Ammon's horn (tissue), 1 donor: ENCODE data around the gene RPLP1.

Experiments used
- DNase-seq: peaks from one replicate; pipeline ENCODE4 v3.0.0-alpha.2; 2016; ENCODE audit warnings: low spot score

RPLP1 gene

DNA sequence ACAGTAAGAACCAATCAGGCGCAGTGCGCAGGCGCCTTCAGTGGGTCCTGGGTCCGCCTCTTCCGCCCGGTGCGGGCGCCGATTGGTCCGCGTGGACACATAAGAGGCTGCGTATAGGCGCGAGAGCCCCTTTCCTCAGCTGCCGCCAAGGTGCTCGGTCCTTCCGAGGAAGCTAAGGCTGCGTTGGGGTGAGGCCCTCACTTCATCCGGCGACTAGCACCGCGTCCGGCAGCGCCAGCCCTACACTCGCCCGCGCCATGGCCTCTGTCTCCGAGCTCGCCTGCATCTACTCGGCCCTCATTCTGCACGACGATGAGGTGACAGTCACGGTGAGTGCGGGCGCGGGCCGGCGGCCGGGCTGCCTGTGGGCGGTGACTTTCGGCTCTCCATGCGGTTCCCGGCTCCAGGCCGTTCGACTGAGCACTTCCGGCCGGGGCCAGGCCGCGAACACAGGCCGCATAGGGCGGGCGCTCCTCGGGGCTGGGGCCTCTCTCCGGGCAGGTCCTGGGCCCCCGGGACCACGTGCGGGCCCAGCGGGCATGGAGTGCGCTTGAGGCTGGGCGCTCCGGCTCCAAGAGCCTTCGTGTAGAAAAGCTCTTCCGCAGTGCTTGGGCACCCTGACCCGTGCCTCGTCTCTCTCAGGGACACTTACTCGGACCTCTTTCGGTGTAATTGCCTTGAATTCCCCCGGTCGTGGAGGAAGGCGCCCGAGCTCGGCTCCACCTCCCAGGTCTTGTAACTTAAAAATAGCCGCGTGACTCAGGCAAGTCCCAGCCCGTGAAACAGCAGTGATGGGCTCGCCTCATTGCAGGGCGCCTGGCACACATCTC is at the start of gene RPLP1:
TSS of gene RPLP1 (plus strand) at position 127 of the 830 bp plus-strand sequence. CDS start at position 258, 131 bp downstream.
- DNase-seq, result peak; percentile 97

DNA sequence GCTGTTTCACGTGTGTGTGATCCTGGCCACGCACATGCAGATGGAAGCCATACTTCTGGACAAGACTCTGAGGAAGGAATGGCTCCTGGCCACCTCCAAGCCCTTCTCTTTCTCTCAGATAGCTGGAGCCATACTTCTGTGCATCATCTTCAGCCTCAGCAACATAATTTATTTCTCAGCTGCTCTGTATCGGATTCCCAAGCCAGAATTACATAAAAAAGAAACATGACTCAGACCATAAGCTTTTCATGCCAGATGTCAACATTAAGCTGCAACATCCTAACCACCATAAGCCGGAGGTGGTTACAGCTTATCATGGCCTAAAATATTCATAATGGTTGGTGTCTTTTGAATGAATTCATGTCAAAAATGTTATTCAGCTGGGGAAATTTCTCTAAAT is 49.0 kb upstream of the RPLP1 start:
- DNase-seq, result no peak

DNA sequence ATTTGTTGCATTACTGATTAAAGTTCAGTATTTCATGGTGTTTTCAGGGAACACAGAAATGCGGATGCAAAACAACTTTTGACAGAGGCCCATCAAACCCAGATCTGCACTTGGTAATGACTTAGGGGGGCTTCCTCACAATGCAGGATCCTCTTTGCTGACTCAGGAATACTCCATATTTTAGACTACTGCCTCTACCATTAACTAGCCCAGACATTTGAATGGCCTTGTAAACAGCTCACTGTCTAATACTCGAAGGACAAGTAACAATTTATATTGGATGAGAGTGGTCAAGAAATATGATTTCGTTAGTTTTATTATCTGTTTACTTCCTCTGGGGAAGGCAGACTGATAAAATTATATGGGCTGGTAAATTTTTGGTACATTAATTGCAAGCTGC is 47.5 kb upstream of the RPLP1 start:
- DNase-seq, result no peak

DNA sequence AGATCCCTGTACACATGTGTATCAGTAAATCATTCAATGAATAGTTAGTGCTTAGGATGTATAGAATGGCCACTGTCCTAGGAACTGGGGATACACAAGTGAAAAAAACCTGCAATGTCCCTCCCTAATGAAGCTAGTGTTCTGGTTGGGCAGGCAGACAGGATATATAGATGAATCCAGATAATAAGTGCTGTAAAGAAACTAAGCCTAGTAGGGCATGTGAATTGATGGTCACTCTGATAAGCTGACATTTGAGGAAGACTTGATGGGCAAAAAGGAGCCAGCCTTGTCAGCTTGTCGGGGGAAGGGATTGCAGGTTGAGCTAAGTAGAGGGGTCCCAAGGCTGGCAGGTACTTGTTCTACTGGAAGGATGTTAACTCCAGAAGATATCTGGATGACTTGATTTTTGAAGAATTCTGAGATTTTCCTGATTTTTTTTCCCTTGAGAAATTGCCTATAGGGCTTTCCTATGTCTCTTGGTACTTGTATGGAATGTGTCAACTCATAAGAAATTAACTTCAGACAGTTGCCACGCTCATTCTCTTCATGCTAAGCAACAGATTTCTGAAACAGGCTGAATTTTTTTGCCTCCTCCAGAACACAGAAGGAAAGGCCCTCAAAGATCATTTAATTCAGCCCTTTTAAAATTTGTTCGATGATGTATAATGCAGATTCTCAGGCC is 44.8 kb upstream of the RPLP1 start:
- no peak for DNase-seq

DNA sequence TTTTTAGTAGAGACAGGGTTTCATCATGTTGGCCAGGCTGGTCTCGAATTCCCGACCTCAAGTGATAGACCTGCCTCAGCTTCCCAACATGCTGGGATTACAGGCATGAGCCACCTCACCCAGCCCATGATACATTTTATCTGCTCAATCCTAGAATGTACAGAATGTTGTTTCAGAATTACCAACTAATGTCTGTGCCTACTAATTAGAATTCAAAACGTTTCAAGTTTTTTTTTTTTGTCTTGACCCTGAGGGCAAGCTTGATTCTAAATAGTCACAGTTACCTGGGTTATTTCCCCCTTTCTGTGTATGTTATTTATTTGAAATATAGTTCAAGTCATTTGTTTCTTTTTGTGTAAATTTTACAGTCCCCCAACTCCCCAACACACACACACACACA is 43.8 kb upstream of the RPLP1 start:
- DNase-seq, result no peak

DNA sequence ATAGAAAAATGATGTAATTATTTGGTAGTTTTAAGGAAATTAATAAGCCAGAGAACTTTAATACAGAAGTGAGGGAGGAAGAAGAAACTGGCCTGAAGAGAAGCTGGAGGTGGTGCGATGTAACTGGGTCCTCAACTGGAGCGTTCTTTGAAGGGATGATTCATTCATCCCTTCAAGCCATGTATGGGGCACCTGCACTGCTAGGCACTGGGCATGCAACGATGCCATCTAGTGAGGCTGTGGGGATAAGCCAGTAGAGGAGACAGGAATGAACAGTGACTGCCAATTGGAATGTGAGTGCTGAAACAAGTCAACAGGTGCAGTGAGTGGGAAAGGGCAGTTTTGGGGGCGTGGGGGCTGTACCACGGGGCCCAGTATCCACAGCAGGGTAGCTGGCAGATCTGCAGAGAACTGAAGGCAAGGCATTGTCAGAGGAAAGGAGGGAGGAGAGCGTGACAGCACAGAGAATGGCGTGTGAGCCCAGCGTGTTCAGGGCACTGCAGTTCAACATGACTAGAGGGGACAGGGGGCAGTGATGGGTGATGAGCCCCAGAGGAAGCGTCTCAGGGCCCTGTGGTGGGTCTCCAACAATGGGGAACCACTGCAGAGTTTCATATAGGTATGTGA is 42.3 kb upstream of the RPLP1 start:
- peak; percentile 54 for DNase-seq

DNA sequence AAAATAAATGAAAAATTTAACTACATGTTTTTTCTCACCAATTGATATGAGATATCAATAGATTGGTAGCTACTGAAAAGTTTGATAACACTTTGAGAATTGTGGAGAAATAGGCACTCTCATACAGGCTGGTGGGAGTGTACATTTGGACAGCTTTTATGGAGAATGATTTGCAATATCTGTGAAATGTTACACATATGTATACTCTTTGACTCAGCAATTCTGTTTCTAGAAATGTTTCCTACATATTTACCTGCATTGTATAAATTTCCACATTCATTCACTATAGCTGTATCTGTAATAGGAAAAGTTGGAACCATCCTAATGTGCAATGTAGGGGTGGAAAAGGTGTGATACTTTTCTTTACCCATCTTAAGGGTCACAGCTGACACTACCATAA is 40.3 kb upstream of the RPLP1 start:
- no peak for DNase-seq

DNA sequence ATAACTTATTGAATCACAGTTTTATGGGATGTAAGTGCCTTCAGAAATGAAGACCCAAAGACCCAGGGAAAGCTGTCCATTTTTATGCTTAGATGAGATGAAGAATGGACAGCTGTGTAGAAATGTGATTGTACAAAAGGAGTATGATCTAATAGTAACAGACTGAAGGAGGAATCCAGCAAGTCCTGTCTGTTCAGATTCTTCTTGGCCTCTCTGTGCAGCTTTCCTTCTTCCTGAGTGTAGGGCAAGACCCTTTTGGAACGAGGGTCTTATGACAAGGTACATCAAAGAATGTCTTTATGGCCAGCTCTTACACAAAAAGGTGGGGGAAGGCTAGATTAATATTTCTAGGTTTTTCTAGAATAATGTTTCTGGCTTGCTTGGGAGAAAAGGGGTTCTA is 39.9 kb upstream of the RPLP1 start:
- no peak for DNase-seq

DNA sequence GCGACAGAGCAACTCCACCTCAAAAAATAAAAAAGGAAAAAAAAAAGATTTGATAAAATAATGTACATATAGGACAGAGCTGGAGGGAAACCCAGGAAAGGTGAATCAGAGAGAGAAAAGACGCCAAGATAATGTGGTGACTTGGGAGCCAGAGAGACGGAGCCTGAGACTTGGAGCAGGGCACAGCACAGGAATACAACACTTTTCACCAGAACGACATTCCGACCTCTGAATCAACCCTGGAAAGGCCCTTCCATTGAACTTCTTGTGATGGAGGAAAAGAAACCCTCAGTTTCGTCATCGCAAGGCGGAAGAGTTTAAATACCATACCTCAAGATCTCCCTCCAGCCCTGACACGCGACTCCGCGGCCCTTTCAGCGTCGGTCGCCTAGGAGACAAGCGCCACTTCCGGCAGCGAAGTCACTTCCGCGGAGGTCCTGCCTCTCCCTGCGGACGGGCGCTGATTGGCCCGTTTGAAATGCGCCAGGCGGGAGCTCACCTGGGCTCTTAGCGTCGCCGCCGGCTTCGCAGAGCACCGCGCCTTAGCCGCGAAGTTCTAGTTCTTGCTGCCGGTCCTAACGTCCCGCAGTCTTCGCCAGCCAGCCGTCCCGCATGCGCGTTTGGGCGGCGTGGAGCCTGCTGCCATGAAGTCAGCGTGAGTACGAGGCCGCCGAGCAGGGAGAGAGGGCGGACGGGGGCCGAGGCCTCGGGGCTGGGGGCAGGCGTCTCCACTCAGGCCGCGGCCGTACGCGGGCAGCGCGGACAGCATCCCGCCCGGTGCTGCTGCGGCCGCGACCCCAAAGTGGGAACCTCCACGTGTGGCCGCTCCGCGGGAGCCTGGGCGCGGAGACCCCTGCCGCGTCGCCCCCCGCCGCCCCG is 38.6 kb upstream of the RPLP1 start, which contains the start of gene KIF23:
TSS of gene KIF23 (plus strand) at position 528 of the 879 bp plus-strand sequence. CDS start at position 645, 117 bp downstream.
- peak; percentile 93 for DNase-seq

DNA sequence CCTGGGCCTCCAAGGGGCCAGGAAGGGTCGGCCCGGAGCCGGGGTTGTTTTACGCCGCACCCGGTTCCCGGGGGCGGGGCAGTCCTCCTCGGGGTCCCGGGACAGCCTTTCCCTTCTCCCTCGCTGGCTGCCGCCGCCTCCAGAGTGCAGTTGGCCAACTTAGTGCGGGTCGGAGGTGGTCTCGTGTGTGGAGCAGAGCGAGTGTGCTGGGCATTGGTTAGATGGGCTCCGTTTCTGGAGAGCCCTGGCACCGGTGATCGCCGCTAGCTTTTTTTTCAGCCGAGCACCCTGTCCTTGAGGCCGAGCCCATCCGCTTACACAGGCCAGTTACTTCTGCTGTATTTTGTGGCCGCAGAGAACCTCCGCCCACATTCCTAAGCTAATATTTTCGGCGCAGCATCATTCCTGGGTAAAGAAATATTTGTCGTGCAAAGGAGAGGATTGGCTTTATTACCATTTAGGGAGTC is 37.9 kb upstream of the RPLP1 start:
- DNase-seq, result no peak

DNA sequence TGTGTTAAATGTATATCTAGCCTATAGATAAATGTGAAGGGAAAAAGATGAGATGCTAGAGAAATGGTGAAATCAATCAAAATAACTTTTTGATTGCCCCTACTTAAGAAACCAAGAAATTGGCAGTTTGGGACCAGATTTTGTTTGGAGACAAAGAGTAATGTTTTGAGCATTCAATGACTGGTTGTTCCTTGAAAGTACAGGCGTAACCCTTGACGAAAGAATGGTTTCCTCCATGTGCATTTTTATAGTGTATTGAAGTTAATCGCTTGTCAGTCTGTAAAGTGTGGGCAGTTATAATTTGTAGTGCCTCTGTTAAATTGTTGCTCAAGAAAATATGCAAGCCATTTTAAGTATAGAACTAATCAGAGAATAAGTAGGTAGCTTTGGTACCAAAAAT is 37.2 kb upstream of the RPLP1 start:
- no peak for DNase-seq

DNA sequence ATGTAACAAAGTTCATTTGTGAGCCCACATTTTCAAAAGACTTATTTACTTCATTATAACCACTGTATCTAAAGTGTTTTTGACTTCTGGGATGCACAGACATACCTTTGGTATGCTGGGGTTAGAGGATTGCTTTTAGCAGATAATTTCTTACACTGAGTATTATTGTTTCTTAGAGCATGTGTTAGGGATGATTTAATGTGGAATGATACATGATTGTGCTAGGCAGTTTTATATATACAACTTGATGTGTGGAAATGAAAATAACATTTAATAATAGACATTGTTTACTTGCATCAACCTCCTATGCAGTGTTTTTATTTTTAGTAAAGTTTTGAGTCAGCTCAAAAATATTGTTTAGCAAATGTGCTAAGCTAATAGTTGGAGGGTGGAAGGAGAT is 35.0 kb upstream of the RPLP1 start:
- DNase-seq, result no peak

DNA sequence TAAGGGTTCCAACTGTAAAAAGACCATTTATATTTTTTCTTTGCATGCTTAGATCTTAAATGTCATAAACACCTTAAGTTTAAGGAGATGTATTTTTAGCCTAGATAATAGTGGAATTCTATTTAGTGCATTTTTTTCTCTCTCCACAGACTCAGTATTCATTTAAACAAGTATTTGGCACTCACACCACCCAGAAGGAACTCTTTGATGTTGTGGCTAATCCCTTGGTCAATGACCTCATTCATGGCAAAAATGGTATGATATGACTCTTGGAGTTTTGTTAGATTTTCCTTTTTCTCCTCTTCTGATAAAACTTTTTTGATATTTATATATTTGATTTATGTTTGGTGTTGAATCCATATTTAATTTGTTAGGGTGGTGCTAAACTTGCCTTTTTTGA is 31.1 kb upstream of the RPLP1 start:
- DNase-seq, result no peak

DNA sequence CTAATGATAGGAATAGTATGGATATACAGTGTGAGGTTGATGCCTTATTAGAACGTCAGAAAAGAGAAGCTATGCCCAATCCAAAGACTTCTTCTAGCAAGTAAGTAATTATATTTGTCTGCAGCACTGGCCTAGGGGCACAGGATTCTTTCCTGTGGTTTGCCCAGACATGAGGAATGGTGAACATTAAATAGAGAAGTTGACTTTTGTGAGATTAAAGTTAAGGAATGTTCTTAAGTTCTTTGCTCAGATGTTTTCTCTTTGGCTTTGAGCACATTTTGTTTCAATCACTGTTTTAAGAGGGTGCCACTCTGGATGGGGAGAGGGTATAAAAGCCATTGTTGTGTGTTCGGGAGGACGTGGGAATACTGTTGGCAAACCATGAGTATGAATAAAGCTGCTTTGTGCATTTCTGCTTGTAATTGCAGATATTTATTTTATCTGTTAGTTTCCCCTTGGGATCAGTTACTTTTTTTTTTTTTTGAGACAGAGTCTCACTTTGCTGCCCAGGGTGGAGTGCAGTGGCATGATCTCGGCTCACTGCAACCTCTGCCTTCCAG is 30.2 kb upstream of the RPLP1 start:
- no peak for DNase-seq

DNA sequence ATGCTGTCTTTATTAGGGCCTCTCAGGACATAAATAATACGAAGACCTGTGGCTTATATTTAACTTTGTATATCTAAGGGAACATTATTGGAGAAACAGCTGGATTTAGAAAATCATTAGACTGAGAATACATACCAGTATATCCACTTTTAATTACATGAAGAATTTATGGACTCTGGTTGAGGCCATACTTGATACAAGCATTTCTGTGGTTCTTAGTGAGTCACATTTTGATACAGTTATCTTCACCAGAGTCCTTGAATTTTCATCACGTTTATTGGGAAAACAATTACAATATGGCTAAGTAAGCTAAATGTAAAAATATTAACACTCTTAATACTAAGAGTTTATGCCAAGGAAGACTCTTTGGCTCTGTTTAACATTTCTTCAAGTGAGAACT is 28.6 kb upstream of the RPLP1 start:
- no peak for DNase-seq

DNA sequence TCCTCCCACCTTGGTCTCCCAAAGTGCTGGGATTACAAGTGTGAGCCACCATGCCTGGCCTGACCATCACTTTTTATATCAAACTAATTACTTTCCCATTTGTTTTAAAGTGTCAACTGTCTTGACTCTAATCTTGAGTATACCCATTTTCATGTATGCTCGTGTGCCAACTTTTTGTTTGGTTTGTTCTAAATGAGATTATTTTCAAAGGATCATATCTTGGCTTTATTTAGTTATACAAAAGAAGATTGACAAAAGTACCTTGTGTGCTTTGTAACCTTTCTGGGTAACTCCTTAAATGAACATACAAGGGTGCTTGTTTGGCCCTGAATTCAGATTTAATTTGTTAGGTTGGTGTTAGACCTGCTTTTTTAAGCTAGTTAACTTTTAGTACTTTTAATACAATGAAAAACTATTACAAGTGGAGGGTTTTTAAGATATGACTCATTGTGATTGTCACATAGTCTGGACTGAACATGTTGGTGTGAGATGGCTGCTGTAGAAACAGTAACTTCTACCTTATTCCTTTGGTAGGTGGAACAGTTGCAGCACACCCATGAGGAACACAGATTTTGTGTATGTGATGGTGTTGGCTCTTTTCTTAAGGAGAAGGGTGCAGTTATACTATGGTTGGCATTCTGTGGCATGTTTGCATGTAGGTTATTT is 27.7 kb upstream of the RPLP1 start:
- no peak for DNase-seq

DNA sequence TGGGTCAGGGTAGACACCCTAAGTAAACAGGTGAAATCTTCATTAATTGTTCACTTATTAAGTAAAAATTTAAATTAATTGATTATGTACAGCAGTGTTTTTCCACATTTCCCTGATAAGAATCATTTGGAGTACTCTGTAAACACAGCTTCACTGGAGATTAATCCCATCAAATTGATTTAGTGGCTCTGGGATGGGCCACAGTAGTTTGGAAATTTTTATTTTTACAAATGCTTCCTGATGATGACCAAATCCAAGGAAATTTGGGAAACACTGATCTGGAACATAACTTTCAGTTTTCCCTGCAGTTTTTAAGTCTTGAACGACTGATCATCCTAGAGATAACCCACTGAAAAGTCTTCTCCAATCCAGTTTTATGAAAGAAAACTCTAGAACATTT is 18.8 kb upstream of the RPLP1 start:
- DNase-seq, result no peak

DNA sequence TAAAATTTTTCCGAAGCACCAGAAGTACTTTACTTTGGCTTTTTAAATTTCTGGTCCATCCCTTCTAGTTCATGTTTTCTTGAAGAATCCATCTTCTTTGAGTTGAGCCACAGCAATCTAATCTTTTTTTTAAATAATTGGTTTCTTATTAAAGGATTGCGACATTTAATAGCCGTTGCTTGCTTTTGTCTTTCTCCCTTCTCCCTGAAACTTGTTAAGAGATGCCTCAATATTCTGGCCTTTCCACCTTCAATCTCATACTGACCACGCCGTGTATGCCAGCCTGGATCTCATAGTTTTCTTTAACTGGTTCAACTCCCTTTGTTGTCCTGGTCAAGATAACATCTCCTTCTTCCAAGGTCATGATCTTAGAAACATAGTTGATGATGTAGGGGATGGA is 18.4 kb upstream of the RPLP1 start:
- DNase-seq, result no peak

DNA sequence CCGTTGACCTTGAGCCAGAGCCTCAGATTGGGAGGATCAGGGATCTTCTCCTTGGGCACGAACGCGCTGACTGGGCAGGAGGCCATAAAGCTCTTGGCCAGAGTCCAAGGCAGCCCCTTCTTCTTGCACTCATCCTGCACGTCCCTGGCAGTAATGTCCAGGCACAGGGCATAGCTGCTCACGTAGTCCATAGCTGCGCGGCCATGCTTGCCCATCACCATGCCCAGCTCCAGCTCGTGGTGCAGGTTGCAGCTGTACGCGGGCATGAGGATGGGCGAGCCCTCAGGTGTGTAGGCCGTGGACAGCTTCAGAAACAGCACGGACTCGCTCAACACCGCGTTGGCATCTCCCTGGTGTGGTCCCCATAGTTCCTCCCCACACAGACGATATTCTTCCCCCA is 17.9 kb upstream of the RPLP1 start:
- no peak for DNase-seq

DNA sequence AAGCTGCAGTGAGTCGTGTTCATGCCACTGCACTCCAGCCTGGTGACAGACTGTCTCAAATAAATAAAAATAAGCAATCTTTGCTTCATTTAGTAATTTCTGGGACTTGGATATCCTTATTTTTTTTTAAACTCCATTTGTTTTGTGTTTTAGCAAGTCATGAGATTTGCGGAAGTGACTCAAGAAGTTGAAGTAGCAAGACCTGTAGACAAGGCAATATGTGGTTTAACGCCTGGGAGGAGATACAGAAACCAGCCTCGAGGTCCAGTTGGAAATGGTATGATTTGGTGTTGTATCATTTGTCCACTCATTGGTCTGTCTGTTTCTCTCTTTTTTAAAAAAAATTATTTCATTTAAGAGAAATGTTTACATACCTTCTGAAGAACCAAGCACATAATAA is 16.6 kb upstream of the RPLP1 start:
- no peak for DNase-seq

DNA sequence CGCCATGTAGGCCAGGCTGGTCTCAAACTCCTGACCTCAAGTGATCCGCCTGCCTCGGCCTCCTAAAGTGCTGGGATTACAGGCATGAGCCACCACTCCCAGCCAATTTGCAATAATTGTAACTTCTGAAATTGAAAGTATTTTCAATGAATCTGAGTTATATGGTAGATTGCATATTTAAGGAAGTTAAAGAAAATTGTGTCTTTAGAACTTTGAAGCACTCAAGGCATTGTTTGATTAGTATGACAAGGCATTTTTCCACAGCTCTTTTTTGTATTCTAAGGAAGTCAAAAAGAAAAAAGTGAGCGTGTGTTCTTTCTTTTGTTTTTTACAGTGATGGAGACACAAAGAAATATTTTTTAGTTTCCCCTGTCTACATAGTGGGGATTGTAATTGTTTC is 15.7 kb upstream of the RPLP1 start:
- DNase-seq, result no peak
